Cardiac muscle cell (in vitro differentiated cells and primary cell): Measurements from ENCODE around the gene CARD8. TPM values are rescaled to one million over a fixed set of nuclear protein-coding genes. Genes with fewer than 3 reads are reported as not detected.
"Not testable (repeated sequence)": the region's sequence is repeated elsewhere in the genome, so short reads cannot be mapped to it uniquely, and the experiment has no call there.

Experiments used
- DNase-seq, 2 donors: peaks; one replicate each; pipeline versions ENCODE4 v3.0.0 to v3.0.0-alpha.2; 2010 to 2017; ENCODE audit warnings: low read depth in 1 of 2, low spot score in 1 of 2
- H3K27ac ChIP-seq: fragments of 200-600 bp; sonication (generic); 2 replicates; pipeline ENCODE4 v1.5.1; 2016
- H3K27me3 ChIP-seq: fragments of 200-600 bp; sonication (generic); 2 replicates; pipeline ENCODE4 v1.6.0; 2016; ENCODE audit warnings: control low read depth
- H3K36me3 ChIP-seq: fragments of 200-600 bp; sonication (generic); 2 replicates; pipeline ENCODE4 v1.5.1; 2016; ENCODE audit warnings: control low read depth
- H3K4me1 ChIP-seq: fragments of 200-600 bp; sonication (generic); 2 replicates; pipeline ENCODE4 v1.8.1; 2017; ENCODE audit warnings: low read depth, mild to moderate bottlenecking, mixed run types
- H3K4me3 ChIP-seq: fragments of 200-600 bp; sonication (generic); 2 replicates; pipeline ENCODE4 v1.5.1; 2016; ENCODE audit warnings: mild to moderate bottlenecking
- H3K9me3 ChIP-seq: fragments of 200-600 bp; sonication (generic); 2 replicates; pipeline ENCODE4 v1.5.1; 2017; ENCODE audit warnings: low read depth, mild to moderate bottlenecking, control low read depth
- CTCF ChIP-seq: IDR thresholded peaks from 2 replicates; pipeline ENCODE4 v1.5.1; 2012; ENCODE audit warnings: low read depth, mild to moderate bottlenecking, low read length
- polyA plus RNA-seq: library from polyadenylated mRNA; unstranded; fragments of >200 nt; fragmentation: Nextera tagmentation; extraction: Ambion mirVana; gene quantifications from 2 replicates; pipeline ENCODE4 v1.2.1, GENCODE V29; 2016
- total RNA-seq: library from RNA; depleted of rRNA; stranded (reverse); fragments of >200 nt; gene quantifications from 2 replicates; pipeline ENCODE4 v1.2.3, GENCODE V29; 2016

Gene CARD8
- total and polyA plus RNA-seq, 2 experiments from 2014 or later = 19.1 to 57.6 TPM

- Histone ChIP-seq H3K4me1 (no peaks in the 10 kb centered on the region), H3K9me3 (no peaks in the 10 kb centered on the region), H3K4me3 (no peak overlapping the region), H3K27me3 (no peaks in the 10 kb centered on the region), H3K27ac (no peak overlapping the region), H3K36me3 (no peaks in the 10 kb centered on the region)
- DNase-seq = no peak
- TF ChIP-seq CTCF = no peak
Measured at GRCh38 chr19:48274173-48274572, 18.5 kb upstream of the CARD8 start.

GRCh38 chr19:48271531-48272151, 15.9 kb upstream of the CARD8 start:
- Histone ChIP-seq H3K36me3 (no peaks in the 10 kb centered on the region), H3K27ac (peak overlapping the region; percentile 18), H3K27me3 (no peaks in the 10 kb centered on the region), H3K4me1 (no peaks in the 10 kb centered on the region), H3K9me3 (no peaks in the 10 kb centered on the region), H3K4me3 (peak overlapping the region; percentile 64)
- peak; percentile 61 to 64 for DNase-seq
- TF ChIP-seq CTCF = no peak

GRCh38 chr19:48269617-48270026, 13.9 kb upstream of the CARD8 start:
- not testable (repeated sequence) for DNase-seq, H3K4me3 ChIP-seq, H3K27me3 ChIP-seq, H3K4me1 ChIP-seq, H3K36me3 ChIP-seq, H3K9me3 ChIP-seq, H3K27ac ChIP-seq

- not testable (repeated sequence) for H3K9me3 ChIP-seq, H3K27me3 ChIP-seq, H3K27ac ChIP-seq, H3K4me1 ChIP-seq, H3K4me3 ChIP-seq, DNase-seq, H3K36me3 ChIP-seq
Measured at GRCh38 chr19:48265326-48265725, 9.6 kb upstream of the CARD8 start.

GRCh38 chr19:48260359-48260714, 4.6 kb upstream of the CARD8 start:
- not testable (repeated sequence) for DNase-seq, H3K27ac ChIP-seq, H3K9me3 ChIP-seq, H3K4me3 ChIP-seq, H3K4me1 ChIP-seq, H3K36me3 ChIP-seq, H3K27me3 ChIP-seq

- H3K4me3 ChIP-seq, DNase-seq, H3K27ac ChIP-seq, H3K27me3 ChIP-seq, H3K36me3 ChIP-seq, H3K4me1 ChIP-seq, H3K9me3 ChIP-seq: not testable (repeated sequence)
Measured at GRCh38 chr19:48258992-48259391, 3.3 kb upstream of the CARD8 start.

- DNase-seq = no peak
- Histone ChIP-seq H3K9me3 (no peaks in the 10 kb centered on the region), H3K27ac (no peak overlapping the region), H3K27me3 (peaks cover 2% of the 10 kb centered on the region), H3K4me3 (no peak overlapping the region), H3K4me1 (no peaks in the 10 kb centered on the region), H3K36me3 (no peaks in the 10 kb centered on the region)
- no peak for TF ChIP-seq CTCF
Measured at GRCh38 chr19:48258350-48258749, 2.6 kb upstream of the CARD8 start.

GRCh38 chr19:48254529-48254970, 1.2 kb downstream of the CARD8 start:
- no peak for DNase-seq
- TF ChIP-seq CTCF = no peak
- H3K27me3 ChIP-seq = no peaks in the 10 kb centered on the region
- no peak overlapping the region for H3K27ac ChIP-seq
- peak overlapping the region; percentile 48 for H3K4me3 ChIP-seq
- H3K36me3 ChIP-seq = no peaks in the 10 kb centered on the region
- no peaks in the 10 kb centered on the region for H3K9me3 ChIP-seq
- no peaks in the 10 kb centered on the region for H3K4me1 ChIP-seq
